ENCODE results near the gene LHFPL2. TPM values are rescaled to one million over a fixed set of nuclear protein-coding genes. Genes with fewer than 3 reads are reported as not detected.
A peak's percentile ranks its signal among the peaks of the same experiment; 100 is the strongest.
"Not testable (repeated sequence)": the region's sequence is repeated elsewhere in the genome, so short reads cannot be mapped to it uniquely, and the experiment has no call there.

Gene LHFPL2
- total RNA-seq, 1 donor from 2014 or later: 35.9 TPM

GRCh38 chr5:78666975-78667374 is 18.4 kb upstream of the LHFPL2 start:
- DNase-seq (ENCODE audit: low spot score): not testable (repeated sequence)

- peak; percentile 21 for DNase-seq (ENCODE audit: low spot score)
These were observed 17.5 kb upstream of the LHFPL2 start for GRCh38 chr5:78666041-78666444.

GRCh38 chr5:78665534-78665933 is 17.0 kb upstream of the LHFPL2 start:
- no peak for DNase-seq (ENCODE audit: low spot score)

GRCh38 chr5:78662323-78662722 is 13.8 kb upstream of the LHFPL2 start:
- DNase-seq (ENCODE audit: low spot score): no peak

GRCh38 chr5:78661691-78662090 is 13.1 kb upstream of the LHFPL2 start:
- DNase-seq (ENCODE audit: low spot score): no peak

GRCh38 chr5:78661044-78661443 is 12.5 kb upstream of the LHFPL2 start:
- no peak for DNase-seq (ENCODE audit: low spot score)

- DNase-seq (ENCODE audit: low spot score): no peak
These were observed 11.8 kb upstream of the LHFPL2 start for GRCh38 chr5:78660401-78660800.

- DNase-seq (ENCODE audit: low spot score): no peak
These were observed 11.1 kb upstream of the LHFPL2 start for GRCh38 chr5:78659714-78660113.

- DNase-seq (ENCODE audit: low spot score): no peak
These were observed 10.5 kb upstream of the LHFPL2 start for GRCh38 chr5:78659114-78659513.

- no peak for DNase-seq (ENCODE audit: low spot score)
These were observed 8.6 kb upstream of the LHFPL2 start for GRCh38 chr5:78657201-78657600.

GRCh38 chr5:78655746-78656290 is 7.2 kb upstream of the LHFPL2 start:
- DNase-seq (ENCODE audit: low spot score): no peak

- no peak for DNase-seq (ENCODE audit: low spot score)
These were observed 5.8 kb upstream of the LHFPL2 start for GRCh38 chr5:78654386-78654785.

- no peak for DNase-seq (ENCODE audit: low spot score)
These were observed 5.3 kb upstream of the LHFPL2 start for GRCh38 chr5:78653681-78654366.

GRCh38 chr5:78653031-78653430 is 4.5 kb upstream of the LHFPL2 start:
- DNase-seq (ENCODE audit: low spot score): no peak

- DNase-seq (ENCODE audit: low spot score): no peak
These were observed 2.9 kb upstream of the LHFPL2 start for GRCh38 chr5:78651468-78651867.

- DNase-seq (ENCODE audit: low spot score): no peak
These were observed 2.0 kb upstream of the LHFPL2 start for GRCh38 chr5:78650531-78650930.

GRCh38 chr5:78649861-78650496 is 1.4 kb upstream of the LHFPL2 start:
- DNase-seq (ENCODE audit: low spot score): peak; percentile 72

- DNase-seq (ENCODE audit: low spot score): peak; percentile 54
These were observed 681 bp upstream of the LHFPL2 start for GRCh38 chr5:78649211-78649695.

GRCh38 chr5:78647838-78648358 is 674 bp downstream of the LHFPL2 start:
- peak; percentile 69 for DNase-seq (ENCODE audit: low spot score)

GRCh38 chr5:78647351-78647818 is 1.2 kb downstream of the LHFPL2 start:
- DNase-seq (ENCODE audit: low spot score): peak; percentile 63

GRCh38 chr5:78644741-78645300 is 3.8 kb downstream of the LHFPL2 start:
- no peak for DNase-seq (ENCODE audit: low spot score)

- no peak for DNase-seq (ENCODE audit: low spot score)
These were observed 4.4 kb downstream of the LHFPL2 start for GRCh38 chr5:78644129-78644528.

Data from umbilical cord (tissue), 2 donors.